HG02981 (cell line): ENCODE data around the gene NECAB2.

ENCODE experiments used
- ATAC-seq: cut with Tn5 transposase; IDR thresholded peaks from one replicate; pipeline ENCODE4 v1.9.1; 2021; ENCODE audit warnings: mild to moderate bottlenecking, moderate library complexity; ENCODE audit not compliant: unreplicated experiment

Gene NECAB2

GRCh38 chr16:84042308-84042878 is 74.3 kb downstream of the NECAB2 start, which contains the start of gene SLC38A8:
TSS of gene SLC38A8 (minus strand) at chr16:84042795. CDS start at chr16:84042157, 638 bp downstream.
- no peak for ATAC-seq

- ATAC-seq = no peak
Observed at GRCh38 chr16:84042879-84043485, 74.9 kb downstream of the NECAB2 start.

GRCh38 chr16:84043486-84044117 is 75.6 kb downstream of the NECAB2 start:
- ATAC-seq = no peak

GRCh38 chr16:84044118-84044488 is 76.1 kb downstream of the NECAB2 start:
- no peak for ATAC-seq

GRCh38 chr16:84045001-84045817 is 77.2 kb downstream of the NECAB2 start:
- no peak for ATAC-seq

GRCh38 chr16:84045818-84046470 is 77.9 kb downstream of the NECAB2 start:
- no peak for ATAC-seq

GRCh38 chr16:84047206-84047605 is 79.2 kb downstream of the NECAB2 start:
- no peak for ATAC-seq

- ATAC-seq = no peak
Observed at GRCh38 chr16:84047626-84048025, 79.6 kb downstream of the NECAB2 start.

GRCh38 chr16:84048270-84048669 is 80.2 kb downstream of the NECAB2 start:
- no peak for ATAC-seq

- no peak for ATAC-seq
Observed at GRCh38 chr16:84048871-84049270, 80.8 kb downstream of the NECAB2 start.

GRCh38 chr16:84049403-84050060 is 81.5 kb downstream of the NECAB2 start:
- no peak for ATAC-seq

GRCh38 chr16:84050316-84050715 is 82.3 kb downstream of the NECAB2 start:
- no peak for ATAC-seq

- no peak for ATAC-seq
Observed at GRCh38 chr16:84052071-84052622, 84.1 kb downstream of the NECAB2 start.
